ENCODE measurements around the gene FOXQ1.
A peak's percentile ranks its signal among the peaks of the same experiment; 100 is the strongest.

FOXQ1 gene

GRCh38 chr6:1309366-1309765 is 2.5 kb upstream of the FOXQ1 start:
- no peak for DNase-seq (ENCODE audit: low read depth)
- H3K4me3 ChIP-seq (ENCODE audit: control insufficient read depth, low read depth, low read length) = no peak overlapping the region
- no peak for TF ChIP-seq CTCF (conservative IDR thresholded peaks at IDR 0.05; ENCODE audit: control insufficient read depth, insufficient read depth, low read depth, low read length)

DNA sequence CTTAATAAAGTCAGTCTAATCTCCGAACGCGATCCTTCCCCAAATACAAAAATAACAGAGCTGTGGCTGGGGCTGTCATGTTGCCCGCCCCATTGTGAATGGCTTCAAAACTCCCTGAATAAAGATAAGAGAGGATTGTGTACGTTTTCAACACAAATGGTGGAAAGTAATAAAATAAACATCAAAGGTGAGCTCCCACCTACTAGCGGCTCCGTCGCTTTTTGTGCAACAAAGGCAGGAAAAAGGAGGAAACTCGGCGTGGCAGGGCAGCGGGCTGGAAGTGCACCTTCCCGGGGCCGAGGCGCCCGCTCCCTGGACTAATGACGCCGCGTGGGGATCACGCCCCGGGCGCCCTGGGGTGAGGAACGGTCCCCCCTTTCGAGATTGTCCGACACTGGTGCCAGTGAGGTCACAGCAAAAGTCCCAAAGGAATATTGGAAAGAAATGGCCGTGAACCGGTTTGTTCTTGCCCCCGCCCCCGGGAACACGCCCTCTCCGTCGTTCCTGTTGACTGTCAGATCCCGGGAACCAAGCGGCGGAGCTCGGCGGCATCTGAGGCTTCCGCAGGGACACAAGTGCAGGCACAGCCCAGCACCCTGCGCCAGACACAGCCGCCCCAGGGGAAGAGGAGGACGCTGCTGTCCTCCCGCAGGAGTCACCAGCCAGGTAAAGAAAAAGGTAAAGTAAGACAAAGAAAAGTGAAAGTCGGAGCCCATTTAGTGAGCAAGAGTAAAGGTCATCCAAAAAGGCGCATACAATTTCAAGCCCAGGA is 1.1 kb upstream of the FOXQ1 start:
- no peak for DNase-seq (ENCODE audit: low read depth)
- TF ChIP-seq CTCF (conservative IDR thresholded peaks at IDR 0.05; ENCODE audit: control insufficient read depth, insufficient read depth, low read depth, low read length) = no peak
- H3K4me3 ChIP-seq (ENCODE audit: control insufficient read depth, low read depth, low read length) = peak overlapping the region; percentile 9

- TF ChIP-seq CTCF (conservative IDR thresholded peaks at IDR 0.05; ENCODE audit: control insufficient read depth, insufficient read depth, low read depth, low read length) = no peak
- H3K4me3 ChIP-seq (ENCODE audit: control insufficient read depth, low read depth, low read length) = no peak overlapping the region
- no peak for DNase-seq (ENCODE audit: low read depth)
Observed at GRCh38 chr6:1312203-1312472, 240 bp downstream of the FOXQ1 start.

DNA sequence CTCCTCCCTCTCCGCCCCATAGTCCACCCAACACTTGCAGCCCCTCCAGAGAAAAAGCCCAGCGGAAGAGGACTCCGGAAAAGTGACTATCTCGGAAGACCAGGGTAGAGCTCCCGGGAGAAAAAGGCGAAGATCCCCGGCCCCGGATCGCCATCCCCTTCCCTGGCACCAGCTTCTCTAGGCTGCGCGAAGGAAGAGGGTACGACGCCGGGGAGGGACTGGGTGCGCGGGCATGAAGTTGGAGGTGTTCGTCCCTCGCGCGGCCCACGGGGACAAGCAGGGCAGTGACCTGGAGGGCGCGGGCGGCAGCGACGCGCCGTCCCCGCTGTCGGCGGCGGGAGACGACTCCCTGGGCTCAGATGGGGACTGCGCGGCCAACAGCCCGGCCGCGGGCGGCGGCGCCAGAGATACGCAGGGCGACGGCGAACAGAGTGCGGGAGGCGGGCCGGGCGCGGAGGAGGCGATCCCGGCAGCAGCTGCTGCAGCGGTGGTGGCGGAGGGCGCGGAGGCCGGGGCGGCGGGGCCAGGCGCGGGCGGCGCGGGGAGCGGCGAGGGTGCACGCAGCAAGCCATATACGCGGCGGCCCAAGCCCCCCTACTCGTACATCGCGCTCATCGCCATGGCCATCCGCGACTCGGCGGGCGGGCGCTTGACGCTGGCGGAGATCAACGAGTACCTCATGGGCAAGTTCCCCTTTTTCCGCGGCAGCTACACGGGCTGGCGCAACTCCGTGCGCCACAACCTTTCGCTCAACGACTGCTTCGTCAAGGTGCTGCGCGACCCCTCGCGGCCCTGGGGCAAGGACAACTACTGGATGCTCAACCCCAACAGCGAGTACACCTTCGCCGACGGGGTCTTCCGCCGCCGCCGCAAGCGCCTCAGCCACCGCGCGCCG is 822 bp downstream of the FOXQ1 start:
- DNase-seq (ENCODE audit: low read depth) = no peak
- TF ChIP-seq CTCF (conservative IDR thresholded peaks at IDR 0.05; ENCODE audit: control insufficient read depth, insufficient read depth, low read depth, low read length) = no peak
- H3K4me3 ChIP-seq (ENCODE audit: control insufficient read depth, low read depth, low read length) = no peak overlapping the region

- no peak for DNase-seq (ENCODE audit: low read depth)
- H3K4me3 ChIP-seq (ENCODE audit: control insufficient read depth, low read depth, low read length) = no peak overlapping the region
- TF ChIP-seq CTCF (conservative IDR thresholded peaks at IDR 0.05; ENCODE audit: control insufficient read depth, insufficient read depth, low read depth, low read length) = no peak
Observed at GRCh38 chr6:1313384-1313766, 1.5 kb downstream of the FOXQ1 start.

DNA sequence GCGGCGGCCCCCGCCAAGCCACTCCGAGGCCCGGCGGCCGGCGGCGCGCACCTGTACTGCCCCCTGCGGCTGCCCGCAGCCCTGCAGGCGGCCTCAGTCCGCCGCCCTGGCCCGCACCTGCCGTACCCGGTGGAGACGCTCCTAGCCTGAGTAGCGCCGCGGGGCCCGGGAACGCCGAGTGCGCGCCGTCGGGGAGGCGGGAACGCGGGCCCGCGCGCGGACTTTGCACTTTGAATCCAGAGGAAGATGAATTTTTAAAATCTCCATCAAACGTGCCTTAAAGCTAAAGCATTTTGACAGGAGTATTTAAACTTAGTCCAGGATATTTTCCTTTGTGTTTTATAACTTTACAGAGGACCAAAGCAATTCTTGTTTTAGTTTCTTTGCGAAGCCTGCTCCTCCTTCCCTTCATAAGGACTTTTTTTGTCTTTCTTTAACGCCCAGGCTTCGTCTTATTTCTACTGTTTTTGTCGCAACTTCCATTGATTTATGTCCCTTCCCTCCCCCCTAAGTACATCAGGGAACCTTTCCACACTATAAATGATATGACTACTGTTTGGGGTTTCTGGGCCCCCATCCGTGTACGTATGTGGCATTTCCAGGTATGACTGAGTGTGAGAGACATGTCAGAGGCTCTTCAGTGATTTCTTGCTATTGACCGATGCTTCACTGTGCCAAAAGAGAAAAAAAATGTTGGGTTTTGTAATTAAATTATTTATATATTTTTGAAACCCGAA is 2.0 kb downstream of the FOXQ1 start:
- no peak overlapping the region for H3K4me3 ChIP-seq (ENCODE audit: control insufficient read depth, low read depth, low read length)
- no peak for DNase-seq (ENCODE audit: low read depth)
- no peak for TF ChIP-seq CTCF (conservative IDR thresholded peaks at IDR 0.05; ENCODE audit: control insufficient read depth, insufficient read depth, low read depth, low read length)
